H1 (cell line): ENCODE data around the gene GPRASP3. TPM values are rescaled to one million over a fixed set of nuclear protein-coding genes. Genes with fewer than 3 reads are reported as not detected.
A peak's percentile ranks its signal among the peaks of the same experiment; 100 is the strongest.

ENCODE experiments used
- BCL11A ChIP-seq, 2 experiments: IDR thresholded peaks; one replicate each; pipeline ENCODE4 v1.6.1; 2011; ENCODE audit warnings: low read depth in 2 of 2, low read length in 2 of 2, mild to moderate bottlenecking in 2 of 2
- CBX5 ChIP-seq: fragments of 300-800, 300-1000 bp; sonication (generic); IDR thresholded peaks from 2 replicates; pipeline ENCODE4 v1.7.1; 2016; ENCODE audit warnings: antibody characterized with exemption, low read length, low read depth
- CBX8 ChIP-seq: fragments of 300-800, 300-1000 bp; sonication (generic); IDR thresholded peaks from 2 replicates; pipeline ENCODE4 v1.7.1; 2016; ENCODE audit warnings: low read depth, low read length, borderline replicate concordance
- CHD1 ChIP-seq: IDR thresholded peaks from 2 replicates; pipeline ENCODE4 v1.6.1; 2012; ENCODE audit warnings: low read depth, low read length, improper control_type of control experiment
- GTF2F1 ChIP-seq: IDR thresholded peaks from 2 replicates; pipeline ENCODE4 v1.6.1; 2012; ENCODE audit warnings: low read depth, low read length, improper control_type of control experiment, borderline replicate concordance
- JUN ChIP-seq: IDR thresholded peaks from 2 replicates; pipeline ENCODE4 v1.6.1; 2011; ENCODE audit warnings: low read depth, mild to moderate bottlenecking, improper control_type of control experiment, low read length
- KDM4A ChIP-seq: IDR thresholded peaks from one replicate; pipeline ENCODE4 v1.7.1; 2012; ENCODE audit warnings: low read depth, mild to moderate bottlenecking, moderate library complexity, low read length, inconsistent platforms; ENCODE audit not compliant: severe bottlenecking
- KDM5A ChIP-seq: fragments of 200-600 bp; IDR thresholded peaks from 2 replicates; pipeline ENCODE4 v1.7.1; 2012; ENCODE audit warnings: mild to moderate bottlenecking, low read length, inconsistent platforms, mixed read lengths
- NRF1 ChIP-seq: IDR thresholded peaks from 2 replicates; pipeline ENCODE4 v1.6.1; 2011; ENCODE audit warnings: mild to moderate bottlenecking, low read depth, low read length, improper control_type of control experiment
- RBBP5 ChIP-seq: IDR thresholded peaks from 2 replicates; pipeline ENCODE4 v1.7.1; 2012; ENCODE audit warnings: low read depth, mild to moderate bottlenecking, inconsistent platforms, low read length, moderate library complexity, borderline replicate concordance
- RNF2 ChIP-seq: fragments of 200-900, 300-1000 bp; sonication (generic); IDR thresholded peaks from 2 replicates; pipeline ENCODE4 v1.7.1; 2016; ENCODE audit warnings: borderline replicate concordance, low read depth, mild to moderate bottlenecking, antibody characterized with exemption, low read length; ENCODE audit not compliant: poor library complexity, severe bottlenecking; ENCODE audit errors: missing control alignments
- SIN3A ChIP-seq, 2 experiments: IDR thresholded peaks in 1 of 2; conservative IDR thresholded peaks in 1 of 2; 2 replicates each; pipeline ENCODE4 v1.6.1; 2011 to 2012; ENCODE audit warnings: low read length in 2 of 2, improper control_type of control experiment in 1 of 2, low read depth in 1 of 2, mild to moderate bottlenecking in 1 of 2
- SP1 ChIP-seq: IDR thresholded peaks from 2 replicates; pipeline ENCODE4 v1.6.1; 2011; ENCODE audit warnings: low read depth, low read length
- SRF ChIP-seq: IDR thresholded peaks from 2 replicates; pipeline ENCODE4 v1.6.1; 2011; ENCODE audit warnings: mild to moderate bottlenecking, low read depth, low read length, moderate library complexity
- polyA plus RNA-seq, 7 experiments: library from polyadenylated mRNA; depleted of rRNA in 3 of 7; stranded (reverse) in 5 of 7; unstranded in 2 of 7; fragments of >200 nt in 5 of 7; fragments of 200-250 nt in 2 of 7; gene quantifications; 1 replicate in 5 of 7; 2 replicates in 1 of 7; 4 replicates in 1 of 7; pipeline versions ENCODE4 v1.2.1 to v1.2.3, GENCODE V29; 2011 to 2013; ENCODE audit warnings: missing spikeins in 2 of 7, mixed read lengths in 2 of 7
- total RNA-seq: library from RNA; stranded (reverse); fragmentation: NEBNext Ultra II Directional; extraction: Animal tissue kit (Norgen Biotek cat#: 25700); gene quantifications from 2 replicates; pipeline ENCODE4 v1.2.1, GENCODE V29; 2021
- TF ChIP-seq, protein P1 (sequence below): IDR thresholded peaks from 2 replicates; pipeline ENCODE4 v1.6.1; 2012; ENCODE audit warnings: inconsistent platforms

The GPRASP3 gene
- total and polyA plus RNA-seq, 2 of the 8 experiments (the other 6 are each of a cell fraction or from before 2014, with no cell fraction given): 7.0 to 19.8 TPM

DNA sequence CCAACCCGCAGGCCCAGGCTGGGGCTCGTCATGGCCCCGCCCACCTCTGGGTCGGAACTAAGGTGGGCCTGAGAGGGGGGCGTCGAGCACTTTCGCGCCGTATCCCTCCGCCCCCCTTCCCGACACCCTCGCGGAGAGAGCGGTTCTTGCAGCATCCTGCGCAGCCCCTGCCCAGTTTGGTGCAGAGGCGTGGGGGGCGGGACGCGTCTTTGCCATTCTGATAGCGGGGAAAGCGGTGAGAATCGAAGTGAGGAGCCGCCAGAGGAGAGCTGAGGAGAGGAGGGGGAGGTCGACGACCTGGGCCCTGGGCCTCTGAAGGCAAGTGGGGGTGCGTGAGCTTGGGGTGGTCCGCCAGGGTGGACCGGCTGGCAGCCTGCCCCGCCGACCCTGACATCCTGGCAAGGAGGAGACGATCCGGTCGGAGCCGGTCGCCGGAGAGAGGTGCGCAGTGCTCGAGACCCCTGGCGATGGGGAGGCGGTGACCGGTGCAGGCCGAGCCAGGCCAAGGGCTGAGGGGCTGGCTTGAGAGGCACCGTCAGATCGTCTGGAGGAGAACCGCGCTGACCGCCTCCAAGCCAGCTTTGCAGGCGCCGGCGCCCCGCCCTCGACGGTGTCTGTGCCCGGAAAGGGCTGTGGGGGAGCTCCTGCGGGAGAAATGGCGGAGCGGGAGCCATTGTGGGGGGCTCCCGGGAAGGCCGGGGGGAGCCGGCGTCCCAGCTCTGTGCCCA lies 25.5 kb downstream of the GPRASP3 start (continued):
- no peak for TF ChIP-seq RNF2
- peak; percentile 50; the same call in 1 of the 2 replicates for TF ChIP-seq RBBP5
- no peak for TF ChIP-seq CHD1
- TF ChIP-seq, protein P1, sequence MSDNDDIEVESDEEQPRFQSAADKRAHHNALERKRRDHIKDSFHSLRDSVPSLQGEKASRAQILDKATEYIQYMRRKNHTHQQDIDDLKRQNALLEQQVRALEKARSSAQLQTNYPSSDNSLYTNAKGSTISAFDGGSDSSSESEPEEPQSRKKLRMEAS: no peak
- TF ChIP-seq SRF: no peak
- no peak for TF ChIP-seq JUN
- peak; percentile 52 for TF ChIP-seq KDM4A
- TF ChIP-seq GTF2F1: no peak
- TF ChIP-seq KDM5A: no peak
- TF ChIP-seq SP1: no peak
- no peak for TF ChIP-seq BCL11A (IDR thresholded peaks at IDR 0.05; ENCODE audit: low read depth in 2 of 2, low read length in 2 of 2)
- TF ChIP-seq SIN3A (conservative IDR thresholded peaks at IDR 0.05 in 1 of 2, IDR thresholded peaks at IDR 0.05 in 1 of 2; ENCODE audit: low read depth in 1 of 2, low read length in 2 of 2): no peak
- no peak for TF ChIP-seq NRF1
- no peak for TF ChIP-seq CBX5
- no peak for TF ChIP-seq CBX8
